Uterus (tissue), 2 donors: ENCODE measurements around the gene ESR2.

Experiments used
- CTCF ChIP-seq, 4 experiments: fragments of 200-600 bp in 2 of 4; fragments of 450-650 bp in 2 of 4; sonication (generic) in 2 of 4; IDR thresholded peaks; one replicate each; pipeline ENCODE4 v1.5.1; 2016 to 2019; ENCODE audit warnings: antibody characterized with exemption in 4 of 4, mild to moderate bottlenecking in 2 of 4, moderate library complexity in 1 of 4
- POLR2A ChIP-seq, 2 donors: fragments of 450-650 bp; IDR thresholded peaks; one replicate each; pipeline ENCODE4 v1.6.1; 2016; ENCODE audit warnings: antibody characterized with exemption in 2 of 2, mild to moderate bottlenecking in 1 of 2, moderate library complexity in 1 of 2

- TF ChIP-seq CTCF (IDR thresholded peaks at IDR 0.05) (no peak), POLR2A (IDR thresholded peaks at IDR 0.05) (no peak)
These were observed 56.1 kb downstream of the ESR2 start for GRCh38 chr14:64238049-64238448.
